Measurements from ENCODE around the gene PLOD3.

DNA sequence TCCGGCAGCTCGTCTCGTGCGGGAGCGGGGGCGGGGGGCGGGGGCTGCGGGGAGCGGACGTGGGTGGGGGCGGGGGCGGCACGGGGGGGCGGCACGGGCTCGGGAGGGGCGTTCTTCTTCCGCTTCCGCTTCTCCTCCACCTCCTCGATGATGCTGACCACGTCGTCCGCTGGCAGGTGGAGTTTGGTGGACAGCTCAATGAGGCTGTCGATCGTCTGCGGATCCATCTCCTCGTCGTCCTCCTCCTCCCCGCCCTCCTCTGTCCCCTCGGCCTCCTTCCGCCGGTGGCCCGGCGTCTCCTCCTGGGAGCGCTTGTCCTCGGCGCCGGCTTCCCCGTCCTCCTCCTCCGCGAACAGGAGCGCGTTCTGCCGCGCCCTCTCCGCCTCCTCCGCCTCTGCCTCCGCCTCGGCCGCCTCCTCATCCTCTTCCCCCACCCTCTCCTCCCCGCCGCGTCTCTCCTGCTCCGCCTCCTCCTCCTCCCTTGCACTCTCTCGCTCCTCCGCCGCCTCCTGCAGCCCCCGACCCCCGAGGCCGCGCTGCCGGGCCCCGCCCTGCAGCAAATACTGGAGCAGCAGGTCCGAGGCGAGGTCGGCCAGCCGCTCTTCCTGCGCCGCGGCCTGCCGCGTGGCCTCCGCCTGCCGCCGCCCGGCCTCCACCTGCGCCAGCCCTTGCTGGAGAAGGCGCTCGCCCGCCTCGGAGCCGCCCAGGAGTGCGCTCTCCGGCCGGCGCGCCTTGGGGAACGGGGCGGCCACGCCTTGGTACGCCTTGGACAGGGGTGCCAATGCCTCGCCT is 53.9 kb downstream of the PLOD3 start:
- TF ChIP-seq CTCF (conservative IDR thresholded peaks at IDR 0.05) = no peak
- no peak; the same call in 1 of the 2 replicates for TF ChIP-seq ZFX (IDR thresholded peaks at IDR 0.05)

All from C4-2B (cell line).